NCI-H226 (cell line): ENCODE results near the gene EBF3.

ENCODE experiments used
- DNase-seq: peaks from one replicate; pipeline ENCODE4 v3.0.0-alpha.2; 2015

Gene EBF3

GRCh38 chr10:129958629-129959543 lies 5.2 kb downstream of the EBF3 start:
- no peak for DNase-seq

GRCh38 chr10:129958148-129958628 lies 5.9 kb downstream of the EBF3 start:
- DNase-seq: no peak

- DNase-seq: no peak
These were observed 7.0 kb downstream of the EBF3 start for GRCh38 chr10:129956876-129957673.

- DNase-seq: no peak
These were observed 7.8 kb downstream of the EBF3 start for GRCh38 chr10:129956286-129956670.

GRCh38 chr10:129955601-129956285 lies 8.3 kb downstream of the EBF3 start:
- DNase-seq: no peak

GRCh38 chr10:129954492-129955315 lies 9.4 kb downstream of the EBF3 start:
- DNase-seq: no peak

- DNase-seq: no peak
These were observed 10.7 kb downstream of the EBF3 start for GRCh38 chr10:129953119-129954051.

- no peak for DNase-seq
These were observed 11.5 kb downstream of the EBF3 start for GRCh38 chr10:129952378-129953118.

GRCh38 chr10:129951970-129952265 lies 12.2 kb downstream of the EBF3 start:
- DNase-seq: no peak

GRCh38 chr10:129951101-129951969 lies 12.7 kb downstream of the EBF3 start:
- no peak for DNase-seq

GRCh38 chr10:129950676-129951075 lies 13.4 kb downstream of the EBF3 start:
- DNase-seq: no peak

- no peak for DNase-seq
These were observed 14.2 kb downstream of the EBF3 start for GRCh38 chr10:129949891-129950291.

- no peak for DNase-seq
These were observed 14.7 kb downstream of the EBF3 start for GRCh38 chr10:129949411-129949810.

GRCh38 chr10:129946859-129947258 lies 17.2 kb downstream of the EBF3 start:
- no peak for DNase-seq

- DNase-seq: no peak
These were observed 17.9 kb downstream of the EBF3 start for GRCh38 chr10:129945941-129946760.

- no peak for DNase-seq
These were observed 18.5 kb downstream of the EBF3 start for GRCh38 chr10:129945526-129945925.

- DNase-seq: no peak
These were observed 19.0 kb downstream of the EBF3 start for GRCh38 chr10:129945064-129945463.

GRCh38 chr10:129944456-129944855 lies 19.6 kb downstream of the EBF3 start:
- no peak for DNase-seq
